ENCODE results near the gene CTNNBL1.

The CTNNBL1 gene

DNA sequence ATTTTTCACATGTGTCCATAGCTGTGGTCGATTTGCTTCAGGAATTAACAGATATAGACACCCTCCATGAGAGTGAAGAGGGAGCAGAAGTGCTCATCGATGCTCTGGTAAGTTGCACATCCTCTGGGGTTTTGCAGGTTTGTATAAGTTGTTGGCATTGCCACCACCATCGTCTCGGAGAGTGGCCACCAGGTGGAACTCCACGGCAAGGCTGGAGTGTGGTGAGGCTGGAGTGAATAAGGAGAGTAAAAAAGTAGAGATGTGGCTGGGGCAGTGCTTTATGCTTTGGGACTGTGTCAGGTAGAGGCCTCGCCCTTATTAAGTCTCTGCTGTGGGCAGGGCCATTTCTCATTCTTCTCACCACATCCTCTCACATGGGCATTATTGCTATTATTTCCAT lies 63.7 kb downstream of the CTNNBL1 start:
- Histone ChIP-seq H3K79me2 (peaks cover 5% of the 10 kb centered on the region), H3K9me3 (ENCODE audit: control insufficient read depth, low read length) (no peaks in the 10 kb centered on the region), H3K27me3 (ENCODE audit: control insufficient read depth, insufficient read depth, low read length) (no peaks in the 10 kb centered on the region), H3K4me2 (ENCODE audit: low read length) (no peak overlapping the region), H3K4me3 (ENCODE audit: low read depth, low read length) (no peak overlapping the region), H3K27ac (no peak overlapping the region), H3K36me3 (ENCODE audit: control insufficient read depth, insufficient read depth, low read length) (no peaks in the 10 kb centered on the region), H3K9ac (no peak overlapping the region), H2AFZ (no peak overlapping the region), H3K4me1 (peaks cover 5% of the 10 kb centered on the region)
- TF ChIP-seq, protein P1, sequence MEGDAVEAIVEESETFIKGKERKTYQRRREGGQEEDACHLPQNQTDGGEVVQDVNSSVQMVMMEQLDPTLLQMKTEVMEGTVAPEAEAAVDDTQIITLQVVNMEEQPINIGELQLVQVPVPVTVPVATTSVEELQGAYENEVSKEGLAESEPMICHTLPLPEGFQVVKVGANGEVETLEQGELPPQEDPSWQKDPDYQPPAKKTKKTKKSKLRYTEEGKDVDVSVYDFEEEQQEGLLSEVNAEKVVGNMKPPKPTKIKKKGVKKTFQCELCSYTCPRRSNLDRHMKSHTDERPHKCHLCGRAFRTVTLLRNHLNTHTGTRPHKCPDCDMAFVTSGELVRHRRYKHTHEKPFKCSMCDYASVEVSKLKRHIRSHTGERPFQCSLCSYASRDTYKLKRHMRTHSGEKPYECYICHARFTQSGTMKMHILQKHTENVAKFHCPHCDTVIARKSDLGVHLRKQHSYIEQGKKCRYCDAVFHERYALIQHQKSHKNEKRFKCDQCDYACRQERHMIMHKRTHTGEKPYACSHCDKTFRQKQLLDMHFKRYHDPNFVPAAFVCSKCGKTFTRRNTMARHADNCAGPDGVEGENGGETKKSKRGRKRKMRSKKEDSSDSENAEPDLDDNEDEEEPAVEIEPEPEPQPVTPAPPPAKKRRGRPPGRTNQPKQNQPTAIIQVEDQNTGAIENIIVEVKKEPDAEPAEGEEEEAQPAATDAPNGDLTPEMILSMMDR (IDR thresholded peaks at IDR 0.05) = no peak

DNA sequence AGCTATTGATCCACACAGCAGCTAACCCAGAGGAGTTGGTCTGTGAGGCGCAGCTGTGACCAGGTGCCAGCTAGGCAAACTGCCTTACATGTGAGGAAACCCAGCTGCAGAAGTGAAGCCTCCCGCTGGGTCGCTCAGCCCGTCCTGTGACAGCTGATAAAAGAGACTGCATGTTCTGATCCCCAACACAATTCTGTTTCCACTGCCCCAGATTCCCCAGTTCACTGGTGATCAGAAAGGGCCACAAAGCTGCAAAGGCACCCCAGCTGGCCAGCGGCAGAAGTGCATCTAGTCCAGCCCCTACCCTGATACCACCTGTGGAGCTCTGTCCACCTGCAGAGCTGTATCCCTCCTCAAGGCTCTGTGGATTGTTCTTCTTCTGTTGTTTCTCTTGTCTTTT lies 64.5 kb downstream of the CTNNBL1 start:
- H3K4me3 ChIP-seq (ENCODE audit: low read depth, low read length) = no peak overlapping the region
- H3K79me2 ChIP-seq = peaks cover 5% of the 10 kb centered on the region
- no peaks in the 10 kb centered on the region for H3K36me3 ChIP-seq (ENCODE audit: control insufficient read depth, insufficient read depth, low read length)
- H3K27ac ChIP-seq = no peak overlapping the region
- no peaks in the 10 kb centered on the region for H3K27me3 ChIP-seq (ENCODE audit: control insufficient read depth, insufficient read depth, low read length)
- peaks cover 4% of the 10 kb centered on the region for H3K4me1 ChIP-seq
- H3K9ac ChIP-seq = no peak overlapping the region
- H3K9me3 ChIP-seq (ENCODE audit: control insufficient read depth, low read length) = no peaks in the 10 kb centered on the region
- TF ChIP-seq, protein P1 (IDR thresholded peaks at IDR 0.05) = peak; percentile 11
- no peak overlapping the region for H2AFZ ChIP-seq
- no peak overlapping the region for H3K4me2 ChIP-seq (ENCODE audit: low read length)

DNA sequence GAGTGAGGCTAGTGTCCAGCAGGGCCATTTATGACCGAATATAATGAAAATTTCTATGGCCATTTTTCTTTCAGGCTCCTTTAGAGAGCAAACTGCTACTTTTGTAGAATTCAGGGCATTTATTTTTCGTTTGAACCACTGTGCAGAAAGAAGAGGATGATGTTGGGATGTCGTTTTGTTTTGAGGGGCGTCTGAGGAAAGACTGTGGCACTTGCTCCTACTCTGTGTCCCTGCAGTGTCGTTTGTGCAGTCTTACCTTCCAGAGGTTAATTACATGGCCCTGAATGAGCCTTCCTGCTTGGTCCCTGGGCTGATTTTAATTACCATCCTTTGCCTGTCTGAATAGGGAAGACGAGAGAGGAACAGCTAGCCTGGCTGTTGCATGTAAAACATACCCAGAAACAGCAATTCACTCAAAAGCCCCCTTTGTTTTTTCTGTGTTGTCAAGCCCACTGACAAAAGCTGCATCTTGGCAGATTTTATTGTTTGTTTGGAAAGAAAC lies 65.3 kb downstream of the CTNNBL1 start:
- no peaks in the 10 kb centered on the region for H3K36me3 ChIP-seq (ENCODE audit: control insufficient read depth, insufficient read depth, low read length)
- TF ChIP-seq, protein P1 (IDR thresholded peaks at IDR 0.05) = no peak

DNA sequence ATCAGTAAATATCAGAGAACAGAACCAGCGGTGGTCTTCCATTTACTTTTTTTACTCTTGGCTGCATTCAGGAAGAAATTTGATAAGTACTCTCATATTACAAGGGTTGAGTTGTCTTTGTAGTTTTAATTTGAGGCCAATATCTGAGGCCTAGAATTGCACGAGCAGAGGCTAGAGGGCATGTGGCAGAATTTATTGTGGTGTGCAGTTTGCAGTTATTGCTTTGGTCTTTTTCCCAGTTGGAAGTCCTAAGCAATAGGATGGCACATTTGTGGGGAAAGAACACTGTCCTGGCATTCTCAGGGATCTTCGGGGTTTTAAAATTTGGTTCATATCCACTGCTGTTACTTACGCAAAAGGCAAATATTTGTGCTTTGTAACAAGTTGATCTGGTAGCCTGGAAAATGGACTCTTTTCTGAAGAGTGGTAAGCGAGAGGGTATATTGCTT lies 66.0 kb downstream of the CTNNBL1 start:
- H3K79me2 ChIP-seq = peaks cover 5% of the 10 kb centered on the region

More for the DNA sequence above, 65.3 kb downstream of the CTNNBL1 start:
- Histone ChIP-seq H3K9me3 (ENCODE audit: control insufficient read depth, low read length) (no peaks in the 10 kb centered on the region), H3K9ac (no peak overlapping the region), H3K27ac (no peak overlapping the region), H3K27me3 (ENCODE audit: control insufficient read depth, insufficient read depth, low read length) (no peaks in the 10 kb centered on the region), H3K4me2 (ENCODE audit: low read length) (no peak overlapping the region), H3K79me2 (peaks cover 5% of the 10 kb centered on the region), H3K4me1 (peaks cover 4% of the 10 kb centered on the region), H3K4me3 (ENCODE audit: low read depth, low read length) (no peak overlapping the region), H2AFZ (no peak overlapping the region)

More for the DNA sequence above, 66.0 kb downstream of the CTNNBL1 start:
- Histone ChIP-seq H3K4me3 (ENCODE audit: low read depth, low read length) (no peak overlapping the region), H3K9ac (no peak overlapping the region), H3K4me2 (ENCODE audit: low read length) (no peak overlapping the region), H3K4me1 (peaks cover 4% of the 10 kb centered on the region), H3K27me3 (ENCODE audit: control insufficient read depth, insufficient read depth, low read length) (no peaks in the 10 kb centered on the region), H3K36me3 (ENCODE audit: control insufficient read depth, insufficient read depth, low read length) (no peaks in the 10 kb centered on the region), H3K9me3 (ENCODE audit: control insufficient read depth, low read length) (no peaks in the 10 kb centered on the region), H2AFZ (no peak overlapping the region), H3K27ac (no peak overlapping the region)
- TF ChIP-seq, protein P1 (IDR thresholded peaks at IDR 0.05) = no peak
